D721Med (cell line): ENCODE data around the gene NEGR1.

Source experiments
- DNase-seq: peaks from one replicate; pipeline ENCODE4 v3.0.0; 2011; ENCODE audit warnings: low spot score; ENCODE audit not compliant: insufficient read length
- FAIRE-seq: peaks from 2 replicates; lab custom pipeline; 2011; peaks lifted over from hg19 to GRCh38; lab: Jason Lieb, UNC
- CTCF ChIP-seq: IDR thresholded peaks from 2 replicates; pipeline ENCODE4 v1.5.1; 2012; ENCODE audit warnings: mild to moderate bottlenecking, control low read depth; ENCODE audit not compliant: insufficient read depth; ENCODE audit errors: missing control alignments

The NEGR1 gene

GRCh38 chr1:71719330-71719729 is 563.0 kb downstream of the NEGR1 start:
- TF ChIP-seq CTCF, result no peak
- no peak for DNase-seq
- no peak for FAIRE-seq

- FAIRE-seq (no peak), DNase-seq (no peak)
- TF ChIP-seq CTCF, result no peak
Measured at GRCh38 chr1:71717186-71717585, 565.2 kb downstream of the NEGR1 start.

GRCh38 chr1:71711456-71711855 is 570.9 kb downstream of the NEGR1 start:
- DNase-seq (no peak), FAIRE-seq (no peak)
- no peak for TF ChIP-seq CTCF

- no peak for TF ChIP-seq CTCF
- no peak for FAIRE-seq
- DNase-seq, result no peak
Measured at GRCh38 chr1:71706029-71706671, 576.2 kb downstream of the NEGR1 start.

GRCh38 chr1:71698186-71698585 is 584.2 kb downstream of the NEGR1 start:
- no peak for TF ChIP-seq CTCF
- no peak for DNase-seq
- peak; percentile 77 for FAIRE-seq

- no peak for TF ChIP-seq CTCF
- FAIRE-seq, result peak; percentile 41
- DNase-seq, result no peak
Measured at GRCh38 chr1:71695821-71696220, 586.5 kb downstream of the NEGR1 start.

GRCh38 chr1:71695084-71695483 is 587.3 kb downstream of the NEGR1 start:
- no peak for DNase-seq
- FAIRE-seq, result no peak
- no peak for TF ChIP-seq CTCF
